Mucosa of descending colon (tissue), 3 donors: Measurements from ENCODE around the gene CRYBB3. TPM values are rescaled to one million over a fixed set of nuclear protein-coding genes. Genes with fewer than 3 reads are reported as not detected.

Experiments used
- ATAC-seq: fragments of 200-7000 bp; cut with Tn5 transposase; one replicate; pipeline ENCODE4 v1.9.1; 2020; ENCODE audit warnings: mild to moderate bottlenecking, moderate library complexity
- DNase-seq, 3 donors: peaks; one replicate each; pipeline ENCODE4 v3.0.0-alpha.2; 2020
- H3K36me3 ChIP-seq: fragments of 200-600 bp; one replicate; pipeline ENCODE4 v1.8.0; 2021; ENCODE audit warnings: low read depth, mild to moderate bottlenecking
- H3K4me1 ChIP-seq: fragments of 200-600 bp; one replicate; pipeline ENCODE4 v1.8.0; 2021; ENCODE audit warnings: low read depth, mild to moderate bottlenecking
- H3K4me3 ChIP-seq: fragments of 200-600 bp; one replicate; pipeline ENCODE4 v1.8.0; 2021; ENCODE audit warnings: mild to moderate bottlenecking
- H3K9me3 ChIP-seq: fragments of 200-600 bp; one replicate; pipeline ENCODE4 v1.8.0; 2021; ENCODE audit warnings: mild to moderate bottlenecking
- intact Hi-C, 2 donors: fragments of 100-400 bp; cut with DNase I in 1 of 2; cut with micrococcal nuclease in 1 of 2; formaldehyde crosslinking; loops; one replicate each; pipeline versions ENCODE4 v1.11.0 to v1.11.1; 2022; cut with DNase I, micrococcal nuclease
- total RNA-seq, 3 donors: library from RNA; stranded (reverse); fragmentation: NEBNext Ultra II Directional in 2 of 3; extraction: Animal tissue kit (Norgen Biotek cat#: 25700) in 2 of 3; gene quantifications; one replicate each; pipeline versions ENCODE4 v1.2.1 to v1.2.4, GENCODE V29; 2021 to 2023
- TF ChIP-seq, protein P1 (sequence below): fragments of 200-600 bp; IDR thresholded peaks from one replicate; pipeline ENCODE4 v1.8.0; 2022; ENCODE audit warnings: antibody characterized with exemption, mild to moderate bottlenecking
- donor health status: DM: no; HTN: no; CAD: no; lungs with moderate emphysema.
- donor health status: DM: no; HTN: no; CAD: no.
- donor health status: DM: no; HTN: yes; CAD: no.

The CRYBB3 gene
- total RNA-seq, 3 donors from 2014 or later = 0.82 to 2.9 (median 0.82) TPM

GRCh38 chr22:25166266-25167040 is 33.2 kb upstream of the CRYBB3 start:
- ATAC-seq = peak; percentile 62
- Histone ChIP-seq H3K9me3 (no peaks in the 10 kb centered on the region), H3K36me3 (no peaks in the 10 kb centered on the region), H3K4me3 (no peak overlapping the region), H3K4me1 (no peaks in the 10 kb centered on the region)
- TF ChIP-seq, protein P1, sequence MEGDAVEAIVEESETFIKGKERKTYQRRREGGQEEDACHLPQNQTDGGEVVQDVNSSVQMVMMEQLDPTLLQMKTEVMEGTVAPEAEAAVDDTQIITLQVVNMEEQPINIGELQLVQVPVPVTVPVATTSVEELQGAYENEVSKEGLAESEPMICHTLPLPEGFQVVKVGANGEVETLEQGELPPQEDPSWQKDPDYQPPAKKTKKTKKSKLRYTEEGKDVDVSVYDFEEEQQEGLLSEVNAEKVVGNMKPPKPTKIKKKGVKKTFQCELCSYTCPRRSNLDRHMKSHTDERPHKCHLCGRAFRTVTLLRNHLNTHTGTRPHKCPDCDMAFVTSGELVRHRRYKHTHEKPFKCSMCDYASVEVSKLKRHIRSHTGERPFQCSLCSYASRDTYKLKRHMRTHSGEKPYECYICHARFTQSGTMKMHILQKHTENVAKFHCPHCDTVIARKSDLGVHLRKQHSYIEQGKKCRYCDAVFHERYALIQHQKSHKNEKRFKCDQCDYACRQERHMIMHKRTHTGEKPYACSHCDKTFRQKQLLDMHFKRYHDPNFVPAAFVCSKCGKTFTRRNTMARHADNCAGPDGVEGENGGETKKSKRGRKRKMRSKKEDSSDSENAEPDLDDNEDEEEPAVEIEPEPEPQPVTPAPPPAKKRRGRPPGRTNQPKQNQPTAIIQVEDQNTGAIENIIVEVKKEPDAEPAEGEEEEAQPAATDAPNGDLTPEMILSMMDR = no peak
- intact Hi-C loops = no loop called here
- peak in 1 of 3 donors; percentile 22 for DNase-seq

DNA sequence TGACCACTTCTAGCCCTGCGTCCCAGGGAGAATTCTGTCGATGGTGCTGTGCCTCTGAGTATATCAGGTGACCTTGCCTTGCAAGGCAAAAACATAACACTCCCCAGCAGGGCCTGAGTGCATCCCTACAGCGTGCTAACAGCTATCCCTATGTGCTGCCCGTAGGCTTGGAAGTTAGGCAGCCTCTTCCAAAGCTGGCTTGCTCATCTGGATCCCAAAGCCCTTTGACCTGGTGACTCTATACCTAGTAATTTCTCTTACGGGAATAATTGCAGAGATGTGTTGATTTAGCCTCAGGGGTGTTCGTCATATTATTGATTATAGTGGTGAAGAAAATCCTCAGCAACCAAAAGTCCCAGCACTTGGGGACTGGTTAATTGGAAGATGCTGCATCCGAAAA is 32.6 kb upstream of the CRYBB3 start:
- no peaks in the 10 kb centered on the region for H3K9me3 ChIP-seq
- TF ChIP-seq, protein P1 = no peak
- no peaks in the 10 kb centered on the region for H3K4me1 ChIP-seq
- intact Hi-C loops = no loop called here
- DNase-seq = no peak
- H3K4me3 ChIP-seq = no peak overlapping the region
- no peaks in the 10 kb centered on the region for H3K36me3 ChIP-seq
- ATAC-seq = no peak

- TF ChIP-seq, protein P1 = no peak
- intact Hi-C loops = no loop called here
- no peak for DNase-seq
- H3K9me3 ChIP-seq = no peaks in the 10 kb centered on the region
- no peaks in the 10 kb centered on the region for H3K4me1 ChIP-seq
- no peaks in the 10 kb centered on the region for H3K36me3 ChIP-seq
- no peak overlapping the region for H3K4me3 ChIP-seq
- ATAC-seq = no peak
These were observed 31.6 kb upstream of the CRYBB3 start for GRCh38 chr22:25167834-25168601.

GRCh38 chr22:25169278-25170031 is 30.2 kb upstream of the CRYBB3 start:
- no peaks in the 10 kb centered on the region for H3K9me3 ChIP-seq
- no peaks in the 10 kb centered on the region for H3K4me1 ChIP-seq
- intact Hi-C loops = no loop called here
- no peaks in the 10 kb centered on the region for H3K36me3 ChIP-seq
- ATAC-seq (peak; percentile 38), DNase-seq (no peak)
- no peak overlapping the region for H3K4me3 ChIP-seq
- TF ChIP-seq, protein P1 = no peak

DNA sequence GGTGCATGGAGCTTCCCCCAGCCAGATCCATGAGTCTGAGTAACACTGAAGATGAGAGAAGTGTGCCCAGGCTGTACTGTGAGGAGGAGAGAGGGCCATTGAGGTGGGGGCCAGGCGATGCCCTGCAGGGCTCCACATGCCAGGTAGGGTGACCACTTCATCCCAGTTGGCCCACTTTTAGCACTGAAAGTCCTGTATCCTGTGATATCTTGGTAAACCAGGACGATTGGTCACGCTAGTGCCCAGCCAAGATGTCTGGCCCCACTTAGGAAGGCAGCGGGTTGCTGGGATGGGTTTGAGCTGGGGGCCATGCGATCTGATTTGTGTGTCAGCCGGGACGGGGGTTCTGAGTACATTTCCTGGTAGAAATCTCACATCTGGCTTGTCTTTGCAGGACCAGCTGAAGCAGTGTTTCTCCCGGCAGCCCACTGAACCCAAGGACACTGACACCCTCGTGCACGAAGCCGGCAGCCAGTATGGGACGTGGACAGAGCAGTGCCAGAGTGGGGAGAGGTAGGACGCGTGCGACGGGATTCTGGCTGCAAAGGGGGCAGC is 29.2 kb upstream of the CRYBB3 start:
- H3K4me3 ChIP-seq = no peak overlapping the region
- intact Hi-C loops = no loop called here

More for the DNA sequence above, 29.2 kb upstream of the CRYBB3 start:
- no peaks in the 10 kb centered on the region for H3K9me3 ChIP-seq
- DNase-seq (no peak), ATAC-seq (no peak)
- no peaks in the 10 kb centered on the region for H3K4me1 ChIP-seq
- TF ChIP-seq, protein P1 = no peak
- no peaks in the 10 kb centered on the region for H3K36me3 ChIP-seq
